IMR-90 (cell line): Measurements from ENCODE around the gene ANKFN1. TPM values are rescaled to one million over a fixed set of nuclear protein-coding genes. Genes with fewer than 3 reads are reported as not detected.

Experiments
- CTCF ChIP-seq: conservative IDR thresholded peaks from 2 replicates; pipeline ENCODE4 v1.5.1; 2012; ENCODE audit warnings: mild to moderate bottlenecking, low read depth, low read length, improper control_type of control experiment
- NFE2L2 ChIP-seq: fragments of 150-350 bp; IDR thresholded peaks from 2 replicates; pipeline ENCODE4 v1.6.1; 2016; ENCODE audit warnings: low read depth, mild to moderate bottlenecking, low read length
- polyA plus RNA-seq, 3 experiments: library from polyadenylated mRNA; depleted of rRNA; stranded (reverse); fragments of >200 nt; gene quantifications; 2 replicates each; pipeline ENCODE4 v1.2.3, GENCODE V29; 2012; ENCODE audit warnings: low replicate concordance in 1 of 3
- total RNA-seq: library from RNA; depleted of rRNA; stranded (reverse); fragments of >200 nt; gene quantifications from 2 replicates; pipeline ENCODE4 v1.2.3, GENCODE V29; 2012

The ANKFN1 gene
- total and polyA plus RNA-seq, 2 of the 4 experiments (the other 2 are of a cell fraction) = not detected

- TF ChIP-seq CTCF (no peak), NFE2L2 (no peak)
These were observed 164.3 kb downstream of the ANKFN1 start (continued) for GRCh38 chr17:56317351-56318208.
